Retinal pigment epithelial cell (primary cell): ENCODE measurements around the gene NKIRAS2.

ENCODE experiments used
- DNase-seq: peaks from one replicate; pipeline ENCODE4 v3.0.0-alpha.2; 2010; ENCODE audit warnings: low read depth
- H3K4me3 ChIP-seq: 2 replicates; pipeline ENCODE4 v1.5.1; 2011; ENCODE audit warnings: mild to moderate bottlenecking, low read length, control low read depth, moderate library complexity
- TF ChIP-seq, protein P1 (sequence below): conservative IDR thresholded peaks from 2 replicates; pipeline ENCODE4 v1.5.1; 2011; ENCODE audit warnings: low read depth, low read length, control low read depth, inconsistent platforms

NKIRAS2 gene

DNA sequence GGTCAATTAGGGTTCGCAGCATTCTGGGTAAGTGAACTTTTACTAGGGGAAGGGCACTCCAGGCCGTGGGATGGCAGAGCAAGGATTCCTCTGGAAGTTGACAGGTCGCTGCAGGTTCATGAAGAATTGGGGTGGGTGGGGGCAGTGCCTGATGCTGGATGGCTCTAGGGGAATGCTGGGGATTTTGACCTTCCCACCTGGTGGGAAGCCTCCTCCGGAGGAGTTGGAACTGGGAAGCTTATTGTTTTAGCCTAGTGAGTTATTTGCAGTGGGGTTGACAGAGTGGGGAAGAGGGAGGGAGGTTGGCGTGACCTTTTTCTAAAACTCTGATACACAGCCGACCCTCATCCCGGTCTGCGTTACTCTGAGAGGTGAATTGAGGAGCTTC lies 31.1 kb downstream of the NKIRAS2 start:
- no peak for DNase-seq
- TF ChIP-seq, protein P1, sequence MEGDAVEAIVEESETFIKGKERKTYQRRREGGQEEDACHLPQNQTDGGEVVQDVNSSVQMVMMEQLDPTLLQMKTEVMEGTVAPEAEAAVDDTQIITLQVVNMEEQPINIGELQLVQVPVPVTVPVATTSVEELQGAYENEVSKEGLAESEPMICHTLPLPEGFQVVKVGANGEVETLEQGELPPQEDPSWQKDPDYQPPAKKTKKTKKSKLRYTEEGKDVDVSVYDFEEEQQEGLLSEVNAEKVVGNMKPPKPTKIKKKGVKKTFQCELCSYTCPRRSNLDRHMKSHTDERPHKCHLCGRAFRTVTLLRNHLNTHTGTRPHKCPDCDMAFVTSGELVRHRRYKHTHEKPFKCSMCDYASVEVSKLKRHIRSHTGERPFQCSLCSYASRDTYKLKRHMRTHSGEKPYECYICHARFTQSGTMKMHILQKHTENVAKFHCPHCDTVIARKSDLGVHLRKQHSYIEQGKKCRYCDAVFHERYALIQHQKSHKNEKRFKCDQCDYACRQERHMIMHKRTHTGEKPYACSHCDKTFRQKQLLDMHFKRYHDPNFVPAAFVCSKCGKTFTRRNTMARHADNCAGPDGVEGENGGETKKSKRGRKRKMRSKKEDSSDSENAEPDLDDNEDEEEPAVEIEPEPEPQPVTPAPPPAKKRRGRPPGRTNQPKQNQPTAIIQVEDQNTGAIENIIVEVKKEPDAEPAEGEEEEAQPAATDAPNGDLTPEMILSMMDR: no peak
- H3K4me3 ChIP-seq: peak overlapping the region; percentile 25

GRCh38 chr17:42051645-42052044 lies 31.8 kb downstream of the NKIRAS2 start:
- no peak for DNase-seq
- H3K4me3 ChIP-seq: no peak overlapping the region
- TF ChIP-seq, protein P1: no peak

DNA sequence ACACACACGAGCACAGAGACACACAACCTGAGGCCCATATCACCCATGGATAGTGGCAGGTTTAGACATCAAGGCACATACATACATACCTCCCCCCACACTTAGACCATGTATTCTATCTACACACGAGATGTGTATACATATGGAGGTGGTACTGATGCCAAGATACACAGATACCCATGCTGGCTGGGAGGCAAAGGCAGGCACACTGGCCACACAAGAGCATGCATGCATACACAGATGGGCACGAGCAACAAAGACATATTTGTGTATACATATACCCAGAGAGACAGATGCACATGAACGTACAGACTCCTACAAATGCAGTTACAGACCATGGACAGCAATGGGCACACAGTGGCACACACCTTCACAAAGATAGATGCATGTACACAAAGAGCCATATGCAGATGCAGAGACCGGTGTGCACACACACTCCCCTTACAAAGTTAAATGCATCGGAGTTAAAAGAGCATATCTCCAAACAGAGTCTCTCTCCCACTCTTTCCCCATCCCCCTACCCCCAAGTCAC lies 32.5 kb downstream of the NKIRAS2 start:
- no peak overlapping the region for H3K4me3 ChIP-seq
- TF ChIP-seq, protein P1: no peak
- no peak for DNase-seq

DNA sequence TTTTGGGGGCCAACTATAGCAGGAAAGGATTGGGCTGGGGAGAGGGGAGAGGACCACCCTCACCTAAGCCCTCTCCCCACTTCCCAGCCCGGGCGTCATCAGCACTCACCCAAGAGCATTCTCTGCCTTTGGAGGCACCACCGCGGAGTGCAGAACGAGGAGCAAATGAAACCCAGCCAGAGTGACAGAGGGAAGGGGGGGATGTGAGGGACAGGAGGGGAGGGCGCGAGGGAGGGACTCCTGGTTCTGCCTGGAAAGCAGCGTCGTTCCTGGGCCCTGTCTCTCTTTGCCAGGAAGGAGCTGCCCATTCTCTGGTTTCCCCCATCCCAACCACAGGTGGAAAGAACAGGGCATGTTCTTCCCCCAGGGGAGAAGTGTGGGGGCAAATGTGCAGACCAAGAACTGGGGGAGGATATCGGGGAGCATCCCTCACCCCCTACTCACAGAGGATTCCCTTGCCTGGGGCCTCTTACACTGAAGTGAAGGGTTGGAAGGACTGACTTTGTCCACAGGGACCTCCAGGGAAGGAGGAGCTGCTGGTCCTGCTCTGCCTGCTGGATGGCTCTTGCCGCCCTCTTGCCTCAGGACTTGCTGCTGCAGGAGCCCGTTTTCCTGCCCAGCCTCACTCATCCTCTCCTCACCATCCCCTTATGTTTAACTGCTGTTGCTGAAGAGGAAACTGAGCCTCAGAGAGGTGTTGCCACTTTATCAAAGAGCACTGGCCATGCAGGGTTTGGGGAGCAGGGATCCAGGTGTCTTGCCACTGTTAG lies 34.0 kb downstream of the NKIRAS2 start:
- no peak overlapping the region for H3K4me3 ChIP-seq
- TF ChIP-seq, protein P1: no peak
- DNase-seq: no peak

GRCh38 chr17:42055027-42055426 lies 35.1 kb downstream of the NKIRAS2 start:
- no peak for DNase-seq
- TF ChIP-seq, protein P1: no peak
- H3K4me3 ChIP-seq: no peak overlapping the region

DNA sequence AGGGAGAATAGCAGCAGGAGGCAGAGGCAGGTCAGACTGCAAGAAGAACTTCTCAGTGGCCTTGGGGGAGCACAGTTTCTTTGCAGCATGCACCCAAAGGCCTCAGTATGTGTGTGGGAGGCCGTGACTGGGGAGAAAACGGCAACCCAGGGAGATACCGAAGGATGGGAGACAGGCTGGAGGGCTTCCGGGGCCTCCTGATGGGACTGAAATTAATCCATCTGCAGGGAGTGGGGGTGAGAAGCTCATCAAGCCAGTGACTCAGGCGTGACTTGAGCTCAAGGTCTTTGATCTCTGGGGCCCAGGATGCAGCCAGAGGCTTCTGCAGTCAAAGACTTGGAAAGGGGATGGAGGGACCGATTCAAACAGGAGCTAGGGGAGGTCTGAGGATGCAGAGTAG lies 35.6 kb downstream of the NKIRAS2 start:
- H3K4me3 ChIP-seq: no peak overlapping the region
- no peak for DNase-seq
- TF ChIP-seq, protein P1: no peak

DNA sequence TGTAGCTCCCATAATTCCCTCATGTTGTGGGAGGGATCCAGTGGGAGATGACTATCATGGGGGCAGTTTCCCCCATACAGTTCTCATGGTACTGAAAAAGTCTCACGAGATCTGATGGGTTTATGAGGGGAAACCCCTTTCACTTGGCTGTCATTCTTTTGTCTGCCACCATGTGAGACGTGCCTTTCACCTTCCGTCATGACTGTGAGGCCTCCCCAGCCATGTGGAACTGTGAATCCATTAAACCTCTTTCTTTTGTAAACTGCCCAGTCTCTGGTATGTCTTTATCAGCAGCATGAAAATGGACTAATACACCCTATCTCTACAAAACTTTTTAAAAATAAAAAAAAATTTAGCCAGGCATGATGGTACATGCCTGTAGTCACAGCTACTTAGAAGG lies 36.7 kb downstream of the NKIRAS2 start:
- TF ChIP-seq, protein P1: no peak
- no peak overlapping the region for H3K4me3 ChIP-seq
- DNase-seq: no peak
